ENCODE measurements around the gene GLP1R.
"Not testable (repeated sequence)": the region's sequence is repeated elsewhere in the genome, so short reads cannot be mapped to it uniquely, and the experiment has no call there.

The GLP1R gene

DNA sequence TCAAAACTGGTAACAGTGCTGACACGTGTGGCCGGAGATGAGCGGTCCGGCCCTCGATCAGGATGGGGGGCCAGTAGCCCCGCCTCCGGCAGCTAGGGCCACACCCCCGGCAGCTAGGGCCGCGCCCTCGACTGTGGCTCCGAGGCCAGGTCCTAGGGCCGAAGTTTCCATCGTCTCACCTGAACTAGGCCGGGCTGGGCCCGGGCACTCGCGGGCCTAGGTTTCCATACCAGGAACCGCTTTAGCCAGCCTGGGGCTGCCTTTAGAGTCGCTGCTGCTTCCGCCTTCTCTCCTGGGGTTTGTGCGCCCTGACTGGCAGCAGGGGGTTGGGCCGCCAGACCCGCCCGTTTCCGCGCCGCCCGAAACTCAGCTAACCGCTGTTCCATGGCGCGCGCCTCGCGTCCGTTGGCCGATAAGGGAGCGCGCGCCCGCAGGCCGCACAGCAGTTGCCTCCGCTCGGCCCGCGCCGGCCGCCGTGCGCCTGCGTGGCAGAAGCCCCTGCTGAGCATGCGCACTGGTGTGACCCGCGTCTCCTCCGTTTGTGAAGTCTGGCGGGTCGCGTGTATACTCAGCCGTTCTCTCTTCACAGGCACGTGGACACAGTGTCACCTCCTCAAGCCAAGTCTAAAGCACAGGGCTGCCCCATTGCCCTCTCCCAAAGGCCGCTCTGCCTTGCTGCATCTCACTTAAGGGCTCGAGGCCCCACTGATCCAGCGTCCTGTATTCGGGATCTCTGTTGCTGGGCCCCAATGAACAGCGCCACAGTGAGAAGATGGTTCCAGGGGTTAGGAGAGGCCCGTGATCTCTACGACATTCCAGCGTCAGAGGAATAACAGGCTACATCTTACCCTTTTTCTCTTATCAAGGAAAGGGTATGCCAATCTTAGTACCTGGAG is 66.4 kb downstream of the GLP1R start, which contains the start of gene SAYSD1:
SAYSD1 (minus strand) TSS at position 483 of the 896 bp plus-strand sequence; CDS start at position 386, 97 bp downstream.
- in situ Hi-C loops (cut with HindIII; ENCODE audit: low sequenced_read_pairs), result no loop called here

DNA sequence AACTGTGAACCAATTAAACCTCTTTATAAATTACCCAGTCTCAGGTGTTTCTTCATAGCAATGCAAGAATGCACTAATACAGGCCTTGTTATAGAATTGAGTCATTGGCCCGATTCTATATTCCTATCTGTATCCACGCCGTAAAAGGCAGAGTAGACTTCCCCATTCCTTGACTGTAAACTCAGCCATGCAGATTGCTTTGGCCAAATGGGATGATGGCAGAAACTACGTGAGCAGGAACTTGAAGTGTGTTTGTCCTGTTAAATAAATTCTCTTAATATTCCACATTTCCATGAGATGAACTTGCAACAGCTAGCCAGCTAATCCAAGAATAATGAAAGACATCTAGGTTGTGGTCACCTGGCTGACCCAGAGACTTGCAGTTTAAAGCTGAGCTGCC is 70.3 kb downstream of the GLP1R start:
- in situ Hi-C loops (cut with HindIII; ENCODE audit: low sequenced_read_pairs), result no loop called here

DNA sequence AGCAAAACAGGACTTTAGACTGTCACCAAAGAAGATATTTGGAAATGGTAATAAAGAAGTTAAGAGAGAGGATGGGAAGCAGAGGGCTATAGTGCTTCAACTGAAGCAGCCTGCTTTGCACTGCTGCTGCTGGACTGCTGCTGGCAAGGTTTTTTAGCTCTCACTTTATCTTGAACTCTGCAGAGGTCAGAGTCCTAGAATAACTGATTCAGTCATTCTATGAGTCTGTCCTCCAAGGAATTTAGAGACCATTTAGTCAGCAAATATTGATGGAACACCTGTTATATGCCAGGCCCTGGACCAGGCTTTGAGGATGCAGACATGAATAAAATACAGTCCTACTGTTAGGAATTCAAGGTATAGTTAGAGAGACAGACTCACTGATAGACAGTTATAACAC is 75.5 kb downstream of the GLP1R start:
- in situ Hi-C loops (cut with HindIII; ENCODE audit: low sequenced_read_pairs), result no loop called here

DNA sequence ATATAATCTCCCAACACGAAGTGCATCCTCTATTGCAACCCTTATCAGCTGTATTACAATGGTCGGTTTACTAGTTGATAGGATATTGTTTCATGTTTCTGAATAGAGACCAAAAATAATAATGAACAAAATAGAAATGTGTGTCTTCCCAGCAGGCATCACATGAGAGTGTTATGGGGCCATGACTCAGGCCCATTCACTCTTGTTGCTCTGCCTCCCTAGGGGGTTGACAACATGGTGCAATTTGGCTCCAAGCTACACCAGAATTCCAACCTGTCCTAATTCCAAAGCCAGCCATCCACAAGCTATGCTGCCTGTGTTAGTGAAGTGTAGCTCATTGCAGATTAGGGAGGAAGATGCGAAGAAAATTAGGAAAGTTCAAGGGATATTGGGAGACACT is 79.5 kb downstream of the GLP1R start:
- in situ Hi-C loops (cut with HindIII; ENCODE audit: low sequenced_read_pairs), result no loop called here

DNA sequence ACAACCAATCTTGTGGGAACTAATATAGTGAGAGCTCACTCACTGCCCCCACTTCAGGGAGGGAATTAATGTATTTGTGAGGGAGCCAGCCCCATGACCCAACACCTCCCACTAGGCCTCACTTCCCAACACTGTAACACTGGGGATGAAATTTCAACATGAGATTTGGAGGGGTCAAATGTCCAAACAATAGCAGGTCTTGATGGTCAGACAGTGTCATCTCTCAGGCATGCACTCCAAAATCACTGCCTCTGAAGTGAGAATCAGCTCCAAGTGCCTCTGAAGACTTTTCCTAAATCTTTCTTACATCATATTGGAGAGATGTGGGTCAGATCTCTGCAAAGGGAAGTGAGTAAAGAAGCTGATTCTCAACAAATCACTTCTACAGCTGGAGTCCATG is 80.3 kb downstream of the GLP1R start:
- in situ Hi-C loops (cut with HindIII; ENCODE audit: low sequenced_read_pairs), result no loop called here

DNA sequence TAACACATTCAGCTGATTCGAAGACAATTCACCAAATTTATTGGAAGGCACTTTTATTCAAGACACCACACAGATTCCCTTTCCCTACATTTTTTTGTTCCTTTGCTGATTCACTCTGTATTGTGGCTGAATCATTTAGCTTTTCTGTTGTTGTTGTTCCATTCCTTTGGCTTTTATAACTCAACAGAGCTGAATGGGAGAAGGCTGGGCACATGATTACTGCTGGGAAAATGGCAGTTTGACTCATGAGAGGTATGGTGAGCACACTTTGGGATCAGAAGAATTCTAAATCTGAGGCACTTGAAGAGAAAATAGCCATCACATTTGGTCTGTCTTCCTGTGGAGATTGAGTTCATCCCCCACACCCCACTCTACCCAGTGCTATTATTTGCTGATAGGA is 82.1 kb downstream of the GLP1R start:
- in situ Hi-C loops (cut with HindIII; ENCODE audit: low sequenced_read_pairs), result no loop called here

DNA sequence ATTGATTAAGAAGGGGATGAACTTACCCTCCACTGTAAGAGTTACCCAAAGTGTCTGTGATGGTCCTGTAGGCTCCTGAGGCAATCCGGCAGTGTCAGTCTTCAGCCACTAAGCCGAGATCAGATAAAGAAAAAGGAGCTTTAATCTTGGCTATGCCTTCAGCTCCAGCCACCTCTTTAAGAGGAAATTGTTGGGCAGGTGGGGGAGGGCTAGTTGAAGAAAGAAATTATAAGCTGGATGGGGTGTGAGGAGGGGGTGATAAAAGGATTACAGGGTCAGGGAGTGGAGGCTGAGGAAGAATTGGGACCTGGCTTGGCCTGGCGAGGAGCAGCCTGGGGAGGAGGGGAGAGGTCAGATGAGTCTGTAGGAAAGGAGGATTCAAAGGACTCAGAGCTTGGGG is 86.2 kb downstream of the GLP1R start:
- in situ Hi-C loops (cut with HindIII; ENCODE audit: low sequenced_read_pairs), result not testable (repeated sequence)

DNA sequence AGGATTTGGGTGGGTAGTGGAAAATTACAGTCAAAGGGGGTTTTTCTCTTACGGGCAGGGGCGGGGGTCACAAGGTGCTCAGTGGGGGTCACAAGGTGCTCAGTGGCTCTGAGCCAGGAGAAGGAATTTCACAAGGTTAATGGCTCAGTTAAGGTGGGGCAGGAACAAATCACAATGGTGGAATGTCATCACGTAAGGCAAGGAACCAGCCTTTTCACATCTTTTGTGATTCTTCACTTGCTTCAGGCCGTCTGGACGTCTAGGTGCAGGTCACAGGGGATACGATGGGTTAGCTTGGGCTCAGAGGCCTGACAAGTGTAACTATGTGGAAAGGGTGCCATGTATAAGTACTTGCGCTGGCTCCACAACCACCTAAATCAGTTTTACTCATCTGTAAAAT is 87.6 kb downstream of the GLP1R start:
- in situ Hi-C loops (cut with HindIII; ENCODE audit: low sequenced_read_pairs), result not testable (repeated sequence)

DNA sequence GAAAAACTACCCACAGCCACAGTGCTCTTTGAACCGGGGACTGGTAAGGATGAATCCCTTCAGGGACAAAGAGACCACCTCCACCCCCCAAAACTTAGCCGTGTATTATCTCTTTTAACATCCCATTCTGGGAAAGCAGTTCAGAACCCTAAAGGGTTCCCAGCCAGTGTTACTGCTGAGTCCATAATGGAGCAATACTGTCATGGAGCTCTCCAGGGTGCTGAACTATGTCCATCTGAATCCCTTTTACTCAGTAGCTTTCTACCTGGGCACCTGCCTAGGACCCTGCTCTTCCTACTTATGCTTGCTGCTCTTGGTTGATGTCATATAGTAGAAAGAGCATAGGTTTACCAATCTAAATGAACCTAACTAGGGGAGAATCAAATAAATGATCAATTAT is 88.7 kb downstream of the GLP1R start:
- in situ Hi-C loops (cut with HindIII; ENCODE audit: low sequenced_read_pairs), result no loop called here

Data from DLD1 (cell line).